Choroid plexus epithelial cell (primary cell): Measurements from ENCODE around the gene ARL13B.
A peak's percentile ranks its signal among the peaks of the same experiment; 100 is the strongest.

Source experiments
- DNase-seq: peaks from one replicate; pipeline ENCODE4 v3.0.0-alpha.2; 2010; ENCODE audit warnings: low read depth
- H3K4me3 ChIP-seq: 2 replicates; pipeline ENCODE4 v1.5.1; 2011; ENCODE audit warnings: low read depth, mild to moderate bottlenecking, control low read depth, low read length, moderate library complexity
- CTCF ChIP-seq: conservative IDR thresholded peaks from 2 replicates; pipeline ENCODE4 v1.5.1; 2011; ENCODE audit warnings: low read depth, mild to moderate bottlenecking, control low read depth, inconsistent platforms, low read length, moderate library complexity

ARL13B gene

DNA sequence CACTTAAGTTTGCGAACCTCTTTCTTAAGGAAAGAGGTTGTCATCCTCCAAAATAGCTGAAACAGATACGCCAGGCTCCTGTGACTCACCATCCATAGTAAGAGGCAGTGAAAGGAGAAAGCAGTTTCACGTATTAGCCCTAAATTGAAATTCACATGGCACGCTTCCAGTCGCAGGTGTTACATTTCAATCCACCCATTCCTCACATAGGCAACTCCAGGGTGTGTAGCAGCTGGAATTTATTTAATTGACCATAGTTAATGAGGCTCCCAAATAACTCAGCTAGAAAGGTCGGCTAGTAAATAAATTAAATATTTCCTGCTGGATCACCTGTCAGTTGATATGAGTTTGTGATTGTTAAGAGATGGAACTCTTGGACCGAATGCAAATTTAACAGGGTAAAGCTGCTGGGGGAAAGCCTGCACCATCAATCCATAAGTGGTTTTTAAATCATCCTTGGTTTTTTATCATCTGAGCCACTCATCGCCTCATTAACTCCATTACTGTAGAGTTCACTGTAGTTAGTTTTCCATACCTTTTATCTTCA is 102.5 kb downstream of the ARL13B start:
- no peak for DNase-seq
- no peak for TF ChIP-seq CTCF
- no peak overlapping the region for H3K4me3 ChIP-seq

DNA sequence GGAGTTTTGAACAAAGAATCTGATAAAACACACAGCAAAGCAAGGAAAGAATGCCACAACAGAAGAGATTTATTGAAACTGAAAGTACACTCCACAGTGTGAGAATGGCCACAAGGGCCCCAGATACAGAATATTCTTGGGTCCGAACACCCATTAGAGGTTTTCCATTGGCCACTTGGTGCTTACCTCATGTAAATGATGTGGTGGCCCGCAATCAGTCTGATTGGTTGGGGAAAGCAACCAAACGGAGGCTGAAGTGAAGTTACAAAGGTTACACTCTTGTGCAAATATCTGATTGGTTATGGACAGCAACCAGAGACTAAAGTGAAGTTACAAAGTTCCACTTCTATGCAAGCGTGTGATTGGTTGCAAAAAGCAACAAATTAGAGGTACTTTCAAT is 103.3 kb downstream of the ARL13B start:
- DNase-seq = no peak
- no peak for TF ChIP-seq CTCF

GRCh38 chr3:94089126-94089525 is 109.2 kb downstream of the ARL13B start:
- TF ChIP-seq CTCF = no peak
- DNase-seq = no peak
- no peak overlapping the region for H3K4me3 ChIP-seq

More for the DNA sequence above, 103.3 kb downstream of the ARL13B start:
- no peak overlapping the region for H3K4me3 ChIP-seq

DNA sequence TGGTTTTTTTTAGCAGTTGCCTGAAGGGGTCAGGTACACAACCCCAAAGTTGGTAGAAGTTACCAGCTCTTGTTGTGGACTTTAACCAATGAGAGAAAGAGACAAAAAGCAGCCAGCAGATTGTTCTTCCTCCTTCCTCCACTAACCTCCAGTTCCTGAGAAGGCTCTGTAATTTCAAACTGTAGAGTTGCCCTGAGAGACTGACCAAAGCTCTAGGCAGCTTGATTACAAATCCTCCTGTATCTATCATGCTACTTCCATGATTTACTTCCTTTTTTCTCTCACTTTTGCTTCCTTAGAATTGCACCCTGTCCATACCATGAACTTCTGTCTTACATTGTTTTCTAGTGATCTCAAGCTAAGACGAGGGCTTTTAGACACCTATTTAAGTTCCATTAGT is 112.1 kb downstream of the ARL13B start:
- DNase-seq = no peak
- TF ChIP-seq CTCF = no peak
- no peak overlapping the region for H3K4me3 ChIP-seq

DNA sequence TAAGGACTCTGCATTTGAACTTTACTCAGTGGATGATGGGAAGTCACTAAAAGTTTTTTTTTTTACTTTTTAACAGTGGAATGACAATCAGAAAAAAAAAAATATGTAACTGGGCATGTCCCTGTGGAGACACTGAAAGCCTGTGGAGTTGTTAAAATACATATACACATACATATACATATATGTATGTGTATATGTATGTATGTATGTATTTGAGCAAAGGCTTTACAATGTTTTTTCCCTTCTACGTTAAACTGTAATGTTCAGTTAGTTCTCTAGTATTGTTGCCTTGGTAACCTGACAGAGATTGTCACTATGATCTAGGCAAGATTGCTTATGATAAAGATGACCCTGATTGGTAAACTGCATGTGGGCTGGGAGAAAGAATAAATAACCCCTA is 113.2 kb downstream of the ARL13B start:
- no peak for TF ChIP-seq CTCF
- DNase-seq = no peak
- no peak overlapping the region for H3K4me3 ChIP-seq

GRCh38 chr3:94095111-94095510 is 115.2 kb downstream of the ARL13B start:
- no peak for TF ChIP-seq CTCF
- no peak for DNase-seq
- H3K4me3 ChIP-seq = no peak overlapping the region

GRCh38 chr3:94098452-94098851 is 118.5 kb downstream of the ARL13B start:
- TF ChIP-seq CTCF = peak; percentile 32
- peak; percentile 77 for DNase-seq
- no peak overlapping the region for H3K4me3 ChIP-seq
